IPS-NIHi7 (cell line): ENCODE data around the gene KCNQ5.
"Not testable (repeated sequence)": the region's sequence is repeated elsewhere in the genome, so short reads cannot be mapped to it uniquely, and the experiment has no call there.

Experiments used
- DNase-seq: peaks from one replicate; pipeline ENCODE4 v3.0.0; 2012; ENCODE audit warnings: mixed read lengths; ENCODE audit errors: extremely low spot score

Gene KCNQ5

DNA sequence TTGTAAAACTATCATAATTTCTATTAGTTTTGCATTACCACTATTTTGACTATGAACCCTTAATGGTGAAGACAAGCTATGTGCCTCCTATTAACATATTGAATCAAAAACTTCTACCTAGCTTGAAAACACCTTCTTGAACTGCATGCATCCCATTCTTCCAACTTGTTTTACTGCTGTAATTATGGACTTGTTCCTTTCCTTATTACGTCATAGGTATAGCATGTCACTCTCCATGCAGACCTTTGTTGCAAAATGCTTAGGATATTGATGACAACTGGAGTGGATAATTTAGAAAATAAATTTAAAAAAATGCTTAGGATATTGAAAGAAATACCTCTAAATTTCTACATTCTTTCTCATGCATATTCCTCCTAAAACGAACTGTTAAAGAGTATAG lies 219.3 kb downstream of the KCNQ5 start:
- no peak for DNase-seq

DNA sequence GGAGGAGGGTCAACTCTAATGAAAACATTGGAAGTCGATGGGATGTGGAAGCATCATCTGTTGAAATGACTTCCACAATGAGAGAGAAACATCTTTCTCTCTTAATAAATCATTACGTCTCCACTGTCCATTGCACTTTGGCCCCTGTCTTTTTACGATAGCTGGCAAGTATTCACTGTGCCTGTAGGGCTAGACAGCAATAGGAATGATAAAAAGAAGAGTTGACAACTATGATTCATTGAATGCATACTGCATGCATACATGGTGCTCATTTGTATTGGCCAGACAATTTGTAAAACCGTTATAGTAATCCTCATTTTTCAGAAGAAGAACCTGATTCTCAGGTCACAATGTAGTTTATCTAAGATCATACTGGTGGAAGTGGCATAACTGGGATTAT lies 220.3 kb downstream of the KCNQ5 start:
- no peak for DNase-seq

DNA sequence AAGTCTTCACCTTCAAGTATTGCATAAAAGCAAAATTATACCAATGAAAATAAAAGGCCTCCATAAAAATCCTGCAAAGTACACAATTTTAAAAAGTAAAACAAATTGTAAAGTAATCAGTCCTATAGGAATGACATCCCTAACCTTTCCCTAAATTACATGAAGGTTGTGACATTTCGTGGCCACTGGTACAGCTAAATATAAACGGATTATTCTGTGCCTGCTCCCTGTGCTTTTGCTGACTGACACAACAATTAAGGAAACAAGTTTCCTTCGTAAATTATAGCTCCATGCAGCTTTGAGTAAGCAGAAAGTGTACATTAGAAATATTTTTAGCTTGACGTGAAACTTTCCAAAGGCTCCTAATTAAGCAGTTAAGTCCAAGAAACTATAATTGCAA lies 222.8 kb downstream of the KCNQ5 start:
- no peak for DNase-seq

- no peak for DNase-seq
These were observed 227.5 kb downstream of the KCNQ5 start for GRCh38 chr6:72849346-72849745.

- no peak for DNase-seq
These were observed 228.2 kb downstream of the KCNQ5 start for GRCh38 chr6:72850040-72850439.

GRCh38 chr6:72850469-72850868 lies 228.6 kb downstream of the KCNQ5 start:
- no peak for DNase-seq

- no peak for DNase-seq
These were observed 233.6 kb downstream of the KCNQ5 start for GRCh38 chr6:72855471-72855870.

- DNase-seq: no peak
These were observed 234.9 kb downstream of the KCNQ5 start for GRCh38 chr6:72856801-72857200.

- DNase-seq: no peak
These were observed 236.1 kb downstream of the KCNQ5 start for GRCh38 chr6:72857791-72858585.

GRCh38 chr6:72861059-72861458 lies 239.2 kb downstream of the KCNQ5 start:
- no peak for DNase-seq

GRCh38 chr6:72861935-72862432 lies 240.1 kb downstream of the KCNQ5 start:
- no peak for DNase-seq

DNA sequence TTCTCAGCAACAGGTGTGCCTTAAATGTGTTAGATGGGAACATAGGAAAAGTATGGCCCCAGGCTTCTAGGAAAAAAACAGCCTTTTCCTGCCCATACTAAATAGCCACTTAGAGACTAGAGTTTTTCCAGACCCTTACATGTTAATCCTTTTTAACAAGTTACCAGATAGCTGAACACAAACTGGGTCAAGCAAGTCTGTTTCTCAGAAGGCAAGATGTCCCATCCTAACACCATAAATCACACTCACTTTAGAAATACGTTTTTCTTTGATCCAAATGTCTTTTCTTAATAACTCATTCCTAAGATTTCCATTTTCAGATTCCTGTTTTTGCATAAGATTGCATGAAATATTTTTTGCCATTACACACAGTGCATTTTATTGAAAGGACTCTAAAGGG lies 241.3 kb downstream of the KCNQ5 start:
- DNase-seq: no peak

- DNase-seq: no peak
These were observed 242.4 kb downstream of the KCNQ5 start for GRCh38 chr6:72864236-72864635.

DNA sequence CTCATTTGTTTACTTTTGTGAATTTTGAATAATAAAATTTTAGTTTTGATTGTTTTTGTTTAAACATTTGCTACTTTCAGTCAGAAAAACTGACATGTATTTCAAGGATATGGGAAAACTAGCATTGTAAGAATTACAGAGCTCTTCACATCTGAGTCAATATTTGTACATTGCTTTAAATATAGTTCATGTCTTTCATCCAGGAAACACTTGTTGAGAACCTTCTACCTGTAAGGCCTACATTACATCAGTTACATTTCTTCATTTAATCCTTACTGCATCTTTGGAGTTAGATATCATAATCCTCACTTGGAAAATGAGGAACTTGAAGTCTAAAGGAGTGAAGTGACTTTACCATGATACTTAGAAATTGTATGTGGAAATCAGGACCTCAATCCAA lies 242.9 kb downstream of the KCNQ5 start:
- no peak for DNase-seq

GRCh38 chr6:72865467-72865866 lies 243.6 kb downstream of the KCNQ5 start:
- DNase-seq: no peak

- DNase-seq: no peak
These were observed 247.8 kb downstream of the KCNQ5 start for GRCh38 chr6:72869621-72870020.

- DNase-seq: no peak
These were observed 251.6 kb downstream of the KCNQ5 start for GRCh38 chr6:72873433-72873832.

DNA sequence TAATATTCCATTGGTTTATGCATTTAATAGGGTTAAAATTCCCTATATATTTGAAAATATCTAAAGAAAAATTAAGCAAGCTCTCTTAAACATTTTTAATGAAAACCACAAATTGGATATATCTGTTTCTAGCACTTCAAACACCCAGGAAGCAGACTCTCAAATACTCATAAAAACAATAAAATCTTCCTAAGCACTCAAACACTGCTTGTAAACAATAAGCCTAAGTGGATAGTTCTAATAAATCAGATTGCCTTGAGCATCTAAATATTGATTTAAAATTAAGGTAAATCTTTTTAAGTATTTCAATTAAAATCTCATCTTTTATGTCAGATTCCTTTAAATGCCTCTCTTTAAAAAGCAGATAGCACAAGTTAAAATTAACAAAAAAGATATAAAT lies 254.4 kb downstream of the KCNQ5 start:
- no peak for DNase-seq

- DNase-seq: no peak
These were observed 264.3 kb downstream of the KCNQ5 start for GRCh38 chr6:72886170-72886569.

GRCh38 chr6:72890233-72890632 lies 268.4 kb downstream of the KCNQ5 start:
- DNase-seq: no peak

GRCh38 chr6:72890671-72891070 lies 268.8 kb downstream of the KCNQ5 start:
- DNase-seq: no peak

DNA sequence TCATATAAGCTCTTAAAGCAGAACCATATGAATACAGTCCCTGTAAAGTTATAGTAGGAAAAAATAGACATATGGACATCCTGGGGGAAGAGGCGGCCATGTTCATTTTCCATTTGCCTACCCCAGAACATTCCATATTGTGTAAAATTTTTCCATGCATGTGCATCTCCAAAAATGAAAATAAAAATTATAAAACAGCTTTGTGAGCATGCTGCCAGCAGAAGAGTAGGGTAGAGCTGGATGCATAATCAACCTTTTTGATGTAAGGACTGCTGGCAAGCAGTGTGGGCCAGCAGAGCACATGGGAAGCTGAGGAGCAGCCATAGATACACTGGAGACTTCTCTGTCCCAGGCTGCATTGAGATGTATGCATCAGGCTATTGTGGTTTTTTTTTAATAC lies 271.0 kb downstream of the KCNQ5 start:
- no peak for DNase-seq

DNA sequence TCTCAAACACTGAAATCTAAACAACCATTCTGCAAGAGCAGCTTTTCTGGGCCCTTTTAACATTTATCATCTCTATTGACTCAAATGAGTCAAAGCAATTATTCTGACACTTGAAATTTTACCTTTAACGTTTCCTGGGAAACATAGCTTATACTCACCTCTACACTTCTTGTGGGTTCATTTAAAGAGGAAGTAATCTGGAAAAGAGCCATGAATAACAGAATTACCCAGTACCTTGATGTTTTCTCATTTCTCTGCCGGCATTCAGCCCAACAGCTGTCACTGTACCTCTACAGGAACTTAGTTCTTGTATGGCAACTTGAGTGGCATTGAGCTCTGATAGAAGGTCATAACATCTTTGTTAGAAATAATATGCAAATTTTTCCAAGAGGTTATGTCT lies 272.2 kb downstream of the KCNQ5 start:
- no peak for DNase-seq

- not testable (repeated sequence) for DNase-seq
These were observed 276.4 kb downstream of the KCNQ5 start for GRCh38 chr6:72898313-72898712.
